Measurements from ENCODE around the gene MSH3. TPM values are rescaled to one million over a fixed set of nuclear protein-coding genes. Genes with fewer than 3 reads are reported as not detected.
"Not testable (repeated sequence)": the region's sequence is repeated elsewhere in the genome, so short reads cannot be mapped to it uniquely, and the experiment has no call there.

The MSH3 gene
- polyA plus RNA-seq, 2 of the 4 experiments (the other 2 are of a cell fraction), result 9.3 to 13.1 TPM

DNA sequence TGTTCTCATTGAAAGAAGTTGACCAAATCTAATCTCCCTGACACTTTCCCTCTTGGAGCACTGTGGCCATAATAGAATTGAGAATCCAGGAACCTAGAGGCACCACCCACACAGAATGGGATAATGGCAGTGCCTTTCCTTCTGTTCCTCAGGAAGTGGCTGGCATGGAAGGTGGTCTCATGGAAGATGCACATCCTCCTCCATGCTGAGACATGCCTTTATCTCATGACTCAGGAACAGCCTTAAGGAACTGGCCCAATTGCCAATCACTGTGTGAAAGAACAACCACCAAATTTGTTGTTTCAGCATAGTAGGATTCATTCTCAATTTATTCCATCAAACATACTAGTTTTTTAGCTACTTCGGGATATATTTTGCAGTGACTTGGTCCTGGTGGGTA lies 168.2 kb downstream of the MSH3 start:
- WGBS (ENCODE audit: missing lambda C conversion rate), result 89% methylated on average over 1 of the region's 1 CpG
- FAIRE-seq, result no peak
- ATAC-seq, result no peak
- H3K4me2 ChIP-seq, result no peak overlapping the region
- ChIA-PET CTCF (no interaction called here), POLR2A (no interaction called here)
- no peaks in the 10 kb centered on the region for H3K4me1 ChIP-seq
- TF ChIP-seq SMC3 (IDR thresholded peaks at IDR 0.05) (no peak), KDM5A (IDR thresholded peaks at IDR 0.05) (no peak), POLR2AphosphoS2 (conservative IDR thresholded peaks at IDR 0.05; ENCODE audit: low read length) (no peak), FOSL2 (IDR thresholded peaks at IDR 0.05) (no peak), FOSL2 (CRISPR knock-in tag; IDR thresholded peaks at IDR 0.05) (no peak), RFX5 (IDR thresholded peaks at IDR 0.05) (no peak), HEYL (CRISPR knock-in tag; IDR thresholded peaks at IDR 0.05) (no peak), NPAS2 (CRISPR knock-in tag; IDR thresholded peaks at IDR 0.05; ENCODE audit: borderline replicate concordance) (no peak), ZFP36 (IDR thresholded peaks at IDR 0.05; ENCODE audit: borderline replicate concordance, partially characterized antibody) (no peak), HDAC2 (IDR thresholded peaks at IDR 0.05) (no peak), EHMT2 (IDR thresholded peaks at IDR 0.05; ENCODE audit: low read depth) (no peak), MAZ (IDR thresholded peaks at IDR 0.05; ENCODE audit: borderline replicate concordance, low read depth, low read length) (no peak), FOXS1 (CRISPR knock-in tag; IDR thresholded peaks at IDR 0.05) (no peak), JUNB (IDR thresholded peaks at IDR 0.05) (no peak)
- TF ChIP-seq, protein P1, sequence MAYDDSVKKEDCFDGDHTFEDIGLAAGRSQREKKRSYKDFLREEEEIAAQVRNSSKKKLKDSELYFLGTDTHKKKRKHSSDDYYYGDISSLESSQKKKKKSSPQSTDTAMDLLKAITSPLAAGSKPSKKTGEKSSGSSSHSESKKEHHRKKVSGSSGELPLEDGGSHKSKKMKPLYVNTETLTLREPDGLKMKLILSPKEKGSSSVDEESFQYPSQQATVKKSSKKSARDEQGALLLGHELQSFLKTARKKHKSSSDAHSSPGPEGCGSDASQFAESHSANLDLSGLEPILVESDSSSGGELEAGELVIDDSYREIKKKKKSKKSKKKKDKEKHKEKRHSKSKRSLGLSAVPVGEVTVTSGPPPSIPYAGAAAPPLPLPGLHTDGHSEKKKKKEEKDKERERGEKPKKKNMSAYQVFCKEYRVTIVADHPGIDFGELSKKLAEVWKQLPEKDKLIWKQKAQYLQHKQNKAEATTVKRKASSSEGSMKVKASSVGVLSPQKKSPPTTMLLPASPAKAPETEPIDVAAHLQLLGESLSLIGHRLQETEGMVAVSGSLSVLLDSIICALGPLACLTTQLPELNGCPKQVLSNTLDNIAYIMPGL (CRISPR knock-in tag; IDR thresholded peaks at IDR 0.05; ENCODE audit: borderline replicate concordance), result no peak
- TF ChIP-seq, protein P2, sequence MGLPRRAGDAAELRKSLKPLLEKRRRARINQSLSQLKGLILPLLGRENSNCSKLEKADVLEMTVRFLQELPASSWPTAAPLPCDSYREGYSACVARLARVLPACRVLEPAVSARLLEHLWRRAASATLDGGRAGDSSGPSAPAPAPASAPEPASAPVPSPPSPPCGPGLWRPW (IDR thresholded peaks at IDR 0.05), result no peak
- TF ChIP-seq, protein P3, sequence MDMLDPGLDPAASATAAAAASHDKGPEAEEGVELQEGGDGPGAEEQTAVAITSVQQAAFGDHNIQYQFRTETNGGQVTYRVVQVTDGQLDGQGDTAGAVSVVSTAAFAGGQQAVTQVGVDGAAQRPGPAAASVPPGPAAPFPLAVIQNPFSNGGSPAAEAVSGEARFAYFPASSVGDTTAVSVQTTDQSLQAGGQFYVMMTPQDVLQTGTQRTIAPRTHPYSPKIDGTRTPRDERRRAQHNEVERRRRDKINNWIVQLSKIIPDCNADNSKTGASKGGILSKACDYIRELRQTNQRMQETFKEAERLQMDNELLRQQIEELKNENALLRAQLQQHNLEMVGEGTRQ (IDR thresholded peaks at IDR 0.05), result no peak
- no peaks in the 10 kb centered on the region for H3K9me3 ChIP-seq
- no peak overlapping the region for H3K27ac ChIP-seq
- no peak for DNase-seq (ENCODE audit: low read depth in 1 of 2, low spot score in 1 of 2)
- H3K4me3 ChIP-seq, result no peak overlapping the region

DNA sequence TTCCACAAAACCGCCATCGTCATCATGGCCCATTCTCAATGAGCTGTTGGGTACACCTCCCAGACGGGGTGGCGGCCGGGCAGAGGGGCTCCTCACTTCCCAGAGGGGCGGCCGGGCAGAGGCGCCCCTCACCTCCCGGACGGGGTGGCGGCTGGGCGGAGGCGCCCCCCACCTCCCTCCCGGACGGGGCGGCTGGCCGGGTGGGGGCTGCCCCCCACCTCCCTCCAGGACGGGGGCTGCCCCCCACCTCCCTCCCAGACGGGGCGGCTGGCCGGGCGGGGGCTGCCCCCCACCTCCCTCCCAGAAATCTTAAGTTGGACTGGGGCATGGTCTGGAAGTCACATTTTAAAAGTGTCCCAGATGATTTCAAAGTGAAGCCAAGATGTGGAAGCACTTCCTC lies 169.7 kb downstream of the MSH3 start:
- WGBS (ENCODE audit: missing lambda C conversion rate), result 89% methylated on average over 5 of the region's 22 CpGs
- H3K4me2 ChIP-seq; POLR2A ChIA-PET; H3K4me3 ChIP-seq; DNase-seq (ENCODE audit: low read depth in 1 of 2, low spot score in 1 of 2); H3K9me3 ChIP-seq; H3K4me1 ChIP-seq; FAIRE-seq; H3K27ac ChIP-seq; ATAC-seq; CTCF ChIA-PET: not testable (repeated sequence)

DNA sequence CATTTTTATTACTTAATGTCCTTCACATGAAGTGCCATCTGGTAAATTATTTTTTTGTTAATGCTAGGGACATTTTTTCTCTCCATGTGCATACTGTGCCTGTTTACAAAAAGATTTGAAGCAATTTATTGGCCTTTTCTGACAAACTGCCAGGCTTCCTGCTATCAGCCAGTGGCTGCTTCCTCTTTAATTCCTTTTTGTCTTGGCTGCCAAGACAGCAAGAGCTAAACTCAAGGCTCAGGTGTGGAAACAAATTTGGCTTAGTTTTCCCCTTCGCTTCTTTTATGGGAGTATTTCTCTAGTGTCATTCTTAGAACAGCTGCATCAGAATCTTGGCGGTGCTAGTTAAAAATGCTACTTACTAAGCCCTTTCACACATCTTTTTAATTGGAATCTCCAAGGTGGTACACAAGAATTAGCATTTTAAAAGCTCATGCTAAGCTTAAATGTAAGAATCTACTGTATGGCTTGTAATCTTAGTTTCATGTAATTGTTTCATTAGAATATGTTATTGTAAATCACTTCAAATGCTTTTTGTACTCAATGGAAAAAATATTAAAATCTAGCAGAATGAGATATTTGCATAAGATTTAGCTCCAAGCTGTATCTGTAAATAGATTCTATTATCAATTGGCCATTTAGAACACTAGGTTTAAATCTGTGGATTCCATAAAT lies 171.5 kb downstream of the MSH3 start:
- no peak for DNase-seq (ENCODE audit: low read depth in 1 of 2, low spot score in 1 of 2)
- WGBS (ENCODE audit: missing lambda C conversion rate), result 93% methylated on average over 2 of the region's 2 CpGs
- Histone ChIP-seq H3K4me3 (no peak overlapping the region), H3K4me1 (no peaks in the 10 kb centered on the region), H3K27ac (no peak overlapping the region), H3K4me2 (no peak overlapping the region), H3K9me3 (peaks cover 9% of the 10 kb centered on the region; the same call in 1 of the 3 replicates)
- POLR2A ChIA-PET, result no interaction called here
- FAIRE-seq, result no peak
- no peak for TF ChIP-seq SMC3 (IDR thresholded peaks at IDR 0.05)
- no peak for TF ChIP-seq CBX8 (IDR thresholded peaks at IDR 0.05)
- TF ChIP-seq ZC3H11A (IDR thresholded peaks at IDR 0.05), result no peak
- TF ChIP-seq NFE2L2 (conservative IDR thresholded peaks at IDR 0.05; ENCODE audit: low read length), result no peak
- no peak for TF ChIP-seq SREBF2 (IDR thresholded peaks at IDR 0.05)
- no peak for ATAC-seq
- CTCF ChIA-PET, result interaction anchor here (0.6 kb wide), 1 partner anchor 345 kb away, joined by 4 read pairs; no protein-coding TSS in a partner anchor
